Cardiac muscle cell (in vitro differentiated cells and primary cell): ENCODE data around the gene CMTM7. TPM values are rescaled to one million over a fixed set of nuclear protein-coding genes. Genes with fewer than 3 reads are reported as not detected.
A peak's percentile ranks its signal among the peaks of the same experiment; 100 is the strongest.

Experiments
- DNase-seq, 2 donors: peaks; one replicate each; pipeline versions ENCODE4 v3.0.0 to v3.0.0-alpha.2; 2010 to 2017; ENCODE audit warnings: low read depth in 1 of 2, low spot score in 1 of 2
- H3K27ac ChIP-seq: fragments of 200-600 bp; sonication (generic); 2 replicates; pipeline ENCODE4 v1.5.1; 2016
- H3K27me3 ChIP-seq: fragments of 200-600 bp; sonication (generic); 2 replicates; pipeline ENCODE4 v1.6.0; 2016; ENCODE audit warnings: control low read depth
- H3K36me3 ChIP-seq: fragments of 200-600 bp; sonication (generic); 2 replicates; pipeline ENCODE4 v1.5.1; 2016; ENCODE audit warnings: control low read depth
- H3K4me1 ChIP-seq: fragments of 200-600 bp; sonication (generic); 2 replicates; pipeline ENCODE4 v1.8.1; 2017; ENCODE audit warnings: low read depth, mild to moderate bottlenecking, mixed run types
- H3K4me3 ChIP-seq: fragments of 200-600 bp; sonication (generic); 2 replicates; pipeline ENCODE4 v1.5.1; 2016; ENCODE audit warnings: mild to moderate bottlenecking
- H3K9me3 ChIP-seq: fragments of 200-600 bp; sonication (generic); 2 replicates; pipeline ENCODE4 v1.5.1; 2017; ENCODE audit warnings: low read depth, mild to moderate bottlenecking, control low read depth
- CTCF ChIP-seq: IDR thresholded peaks from 2 replicates; pipeline ENCODE4 v1.5.1; 2012; ENCODE audit warnings: low read depth, mild to moderate bottlenecking, low read length
- polyA plus RNA-seq: library from polyadenylated mRNA; unstranded; fragments of >200 nt; fragmentation: Nextera tagmentation; extraction: Ambion mirVana; gene quantifications from 2 replicates; pipeline ENCODE4 v1.2.1, GENCODE V29; 2016
- total RNA-seq: library from RNA; depleted of rRNA; stranded (reverse); fragments of >200 nt; gene quantifications from 2 replicates; pipeline ENCODE4 v1.2.3, GENCODE V29; 2016

The CMTM7 gene
- total and polyA plus RNA-seq, 2 experiments from 2014 or later, result 24.2 to 42.4 TPM

- TF ChIP-seq CTCF, result no peak
- peak overlapping the region; percentile 63 for H3K27ac ChIP-seq
- H3K4me3 ChIP-seq, result no peak overlapping the region
- peaks cover 15% of the 10 kb centered on the region for H3K4me1 ChIP-seq
- no peaks in the 10 kb centered on the region for H3K27me3 ChIP-seq
- no peaks in the 10 kb centered on the region for H3K36me3 ChIP-seq
- no peak for DNase-seq
- H3K9me3 ChIP-seq, result no peaks in the 10 kb centered on the region
Measured at GRCh38 chr3:32367442-32367841, 24.2 kb upstream of the CMTM7 start.

DNA sequence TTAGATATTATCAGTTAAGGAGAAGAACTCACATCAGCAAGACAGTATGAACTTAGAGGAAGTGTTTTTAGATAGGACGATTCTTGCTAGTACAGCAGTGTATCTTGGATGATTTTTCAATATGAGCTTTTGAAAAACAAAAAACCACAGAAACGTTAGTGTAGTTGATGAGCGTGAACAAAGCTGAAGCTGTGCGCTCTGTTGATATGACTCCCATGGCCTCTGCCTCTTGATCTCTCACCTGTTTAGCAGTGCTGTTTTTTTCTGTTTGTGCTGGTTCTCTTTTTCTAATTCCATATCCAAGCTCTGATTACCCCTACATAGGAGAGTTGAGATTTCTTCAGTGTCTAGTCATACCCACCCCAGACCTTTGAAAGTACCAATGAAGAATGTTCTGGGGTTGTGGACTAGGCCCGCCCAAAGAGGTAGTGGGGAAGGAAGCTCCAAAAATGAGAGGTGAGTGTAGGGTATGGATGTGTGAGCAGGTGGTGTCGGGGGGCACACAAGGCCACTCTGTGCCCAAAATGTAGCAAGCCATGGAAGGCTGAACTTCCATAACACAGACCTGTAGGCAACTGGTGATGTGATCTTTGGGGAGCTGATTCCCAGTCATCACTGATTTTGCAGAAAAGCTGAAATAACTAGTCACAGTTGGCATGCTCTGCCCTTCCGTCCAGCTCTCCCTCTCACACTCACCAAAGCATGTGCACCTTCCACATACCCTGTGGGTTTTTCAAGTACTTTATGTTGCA, 20.0 kb upstream of the CMTM7 start:
- Histone ChIP-seq H3K27ac (no peak overlapping the region), H3K4me3 (no peak overlapping the region), H3K4me1 (peaks cover 13% of the 10 kb centered on the region), H3K27me3 (no peaks in the 10 kb centered on the region), H3K9me3 (no peaks in the 10 kb centered on the region), H3K36me3 (no peaks in the 10 kb centered on the region)
- TF ChIP-seq CTCF, result no peak
- DNase-seq, result no peak

DNA sequence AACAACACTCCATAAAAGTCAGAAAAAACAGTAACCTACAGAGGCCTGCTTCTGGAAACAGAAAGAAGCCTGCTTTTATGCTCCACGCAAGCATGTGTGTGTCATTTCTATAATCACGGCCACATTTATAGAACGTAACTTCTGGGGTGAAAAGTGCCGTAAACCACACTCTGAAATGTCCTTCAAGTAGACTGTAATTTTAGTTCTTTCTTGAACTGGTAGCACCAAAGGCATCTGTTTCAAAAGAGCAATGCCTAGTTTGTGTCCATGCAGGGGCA, 19.5 kb upstream of the CMTM7 start:
- Histone ChIP-seq H3K27me3 (no peaks in the 10 kb centered on the region), H3K27ac (no peak overlapping the region), H3K36me3 (no peaks in the 10 kb centered on the region), H3K4me1 (peaks cover 8% of the 10 kb centered on the region), H3K9me3 (no peaks in the 10 kb centered on the region), H3K4me3 (no peak overlapping the region)
- TF ChIP-seq CTCF, result no peak
- no peak for DNase-seq

DNA sequence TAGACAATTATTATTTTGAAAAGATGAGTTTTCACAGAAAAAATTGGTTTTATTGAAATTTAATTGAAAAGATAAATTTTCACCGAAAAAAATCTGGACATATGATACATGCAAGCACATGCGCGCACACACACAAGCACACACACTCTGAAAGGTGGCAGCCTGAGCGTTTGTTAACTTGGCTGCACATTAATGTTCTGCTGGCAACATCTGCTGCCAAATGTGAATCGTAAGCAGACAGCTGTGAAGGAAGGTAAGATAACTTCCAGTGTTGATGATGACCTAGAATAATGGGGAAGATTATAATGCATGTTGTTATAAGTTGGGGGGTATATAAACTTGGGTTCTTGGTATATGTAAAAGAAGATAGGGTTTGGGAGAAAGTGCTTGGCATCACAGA, 18.4 kb upstream of the CMTM7 start:
- DNase-seq, result no peak
- TF ChIP-seq CTCF, result no peak
- Histone ChIP-seq H3K4me3 (no peak overlapping the region), H3K9me3 (no peaks in the 10 kb centered on the region), H3K36me3 (no peaks in the 10 kb centered on the region), H3K27me3 (no peaks in the 10 kb centered on the region), H3K4me1 (no peaks in the 10 kb centered on the region), H3K27ac (no peak overlapping the region)

- DNase-seq, result no peak
- H3K4me1 ChIP-seq, result no peaks in the 10 kb centered on the region
- no peaks in the 10 kb centered on the region for H3K27me3 ChIP-seq
- H3K9me3 ChIP-seq, result no peaks in the 10 kb centered on the region
- H3K27ac ChIP-seq, result no peak overlapping the region
- TF ChIP-seq CTCF, result no peak
- H3K4me3 ChIP-seq, result no peak overlapping the region
- no peaks in the 10 kb centered on the region for H3K36me3 ChIP-seq
Measured at GRCh38 chr3:32373844-32374243, 17.8 kb upstream of the CMTM7 start.
